NCI-H187 treated with DMSO at 0.1 percent for 48 hours (cell line): ENCODE measurements around the gene MTMR12.

Source experiments
- DNase-seq: peaks from one replicate; lab custom pipeline; 2025; lab: John Stamatoyannopoulos, UW

MTMR12 gene

GRCh38 chr5:32312595-32313332 lies at the start of gene MTMR12:
TSS of gene MTMR12 (minus strand) at chr5:32312939. CDS start at chr5:32312838, 101 bp downstream.
- peak; percentile 99 for DNase-seq

- no peak for DNase-seq
Observed at GRCh38 chr5:32362527-32362926, 49.8 kb upstream of the MTMR12 start.

GRCh38 chr5:32360906-32361305 lies 48.2 kb upstream of the MTMR12 start:
- no peak for DNase-seq

GRCh38 chr5:32358611-32359010 lies 45.9 kb upstream of the MTMR12 start:
- DNase-seq, result no peak

GRCh38 chr5:32357658-32358057 lies 44.9 kb upstream of the MTMR12 start:
- no peak for DNase-seq

- no peak for DNase-seq
Observed at GRCh38 chr5:32355686-32356085, 42.9 kb upstream of the MTMR12 start.

- no peak for DNase-seq
Observed at GRCh38 chr5:32353420-32353819, 40.7 kb upstream of the MTMR12 start.

GRCh38 chr5:32352685-32353084 lies 39.9 kb upstream of the MTMR12 start:
- DNase-seq, result no peak

GRCh38 chr5:32346869-32347268 lies 34.1 kb upstream of the MTMR12 start:
- DNase-seq, result no peak

- no peak for DNase-seq
Observed at GRCh38 chr5:32343058-32343672, 30.4 kb upstream of the MTMR12 start.

GRCh38 chr5:32342656-32343055 lies 29.9 kb upstream of the MTMR12 start:
- no peak for DNase-seq

- DNase-seq, result no peak
Observed at GRCh38 chr5:32339878-32340277, 27.1 kb upstream of the MTMR12 start.

GRCh38 chr5:32339198-32339597 lies 26.5 kb upstream of the MTMR12 start:
- no peak for DNase-seq

- no peak for DNase-seq
Observed at GRCh38 chr5:32332966-32333365, 20.2 kb upstream of the MTMR12 start.

GRCh38 chr5:32332361-32332760 lies 19.6 kb upstream of the MTMR12 start:
- DNase-seq, result no peak

GRCh38 chr5:32331935-32332274 lies 19.2 kb upstream of the MTMR12 start:
- DNase-seq, result no peak

- DNase-seq, result no peak
Observed at GRCh38 chr5:32331217-32331934, 18.6 kb upstream of the MTMR12 start.

GRCh38 chr5:32330126-32330971 lies 17.6 kb upstream of the MTMR12 start:
- DNase-seq, result no peak

- no peak for DNase-seq
Observed at GRCh38 chr5:32329395-32329834, 16.7 kb upstream of the MTMR12 start.

- DNase-seq, result no peak
Observed at GRCh38 chr5:32326216-32326772, 13.6 kb upstream of the MTMR12 start.

GRCh38 chr5:32325616-32326015 lies 12.9 kb upstream of the MTMR12 start:
- DNase-seq, result no peak

GRCh38 chr5:32325062-32325461 lies 12.3 kb upstream of the MTMR12 start:
- DNase-seq, result no peak
